Tibial nerve (tissue), 4 donors: ENCODE data around the gene RPS6KB1.
"Not testable (repeated sequence)": the region's sequence is repeated elsewhere in the genome, so short reads cannot be mapped to it uniquely, and the experiment has no call there.

Experiments
- CTCF ChIP-seq, 5 experiments: fragments of 200-600 bp in 3 of 5; fragments of 450-650 bp in 2 of 5; sonication (generic) in 3 of 5; IDR thresholded peaks; one replicate each; pipeline ENCODE4 v1.5.1; 2016 to 2019; ENCODE audit warnings: antibody characterized with exemption in 5 of 5, mild to moderate bottlenecking in 3 of 5, moderate library complexity in 2 of 5
- EP300 ChIP-seq, 2 donors: sonication (generic); formaldehyde crosslinking; IDR thresholded peaks; one replicate each; pipeline ENCODE4 v1.6.1; 2017; ENCODE audit warnings: antibody characterized with exemption in 2 of 2, mild to moderate bottlenecking in 1 of 2
- POLR2A ChIP-seq, 2 donors: fragments of 450-650 bp; IDR thresholded peaks; one replicate each; pipeline ENCODE4 v1.6.1; 2017; ENCODE audit warnings: antibody characterized with exemption in 2 of 2, mild to moderate bottlenecking in 2 of 2, moderate library complexity in 2 of 2

GRCh38 chr17:59946433-59946832 is 53.5 kb downstream of the RPS6KB1 start:
- TF ChIP-seq POLR2A, CTCF, EP300 (IDR thresholded peaks at IDR 0.05): not testable (repeated sequence)
